Keratinocyte (primary cell): Measurements from ENCODE around the gene AADACL3. TPM values are rescaled to one million over a fixed set of nuclear protein-coding genes. Genes with fewer than 3 reads are reported as not detected.

Experiments
- DNase-seq: peaks from one replicate; pipeline ENCODE4 v3.0.0-alpha.2; 2011; ENCODE audit warnings: low read depth, missing footprints, low spot score
- FAIRE-seq: peaks from 2 replicates; lab custom pipeline; 2011; peaks lifted over from hg19 to GRCh38; lab: Jason Lieb, UNC
- H2AFZ ChIP-seq: 2 replicates; pipeline ENCODE4 v1.6.0; 2012; ENCODE audit warnings: low read length, control low read depth, inconsistent platforms; ENCODE audit not compliant: control insufficient read depth
- H3K27ac ChIP-seq: 2 replicates; pipeline ENCODE4 v1.5.1; 2011; ENCODE audit warnings: low read length; ENCODE audit not compliant: control insufficient read depth, insufficient read depth
- H3K27me3 ChIP-seq: 3 replicates; pipeline ENCODE4 v1.6.0; 2011; ENCODE audit warnings: low read length; ENCODE audit not compliant: control insufficient read depth, insufficient read depth; ENCODE audit errors: extremely low read depth
- H3K36me3 ChIP-seq, 2 experiments: 2 replicates in 1 of 2; 3 replicates in 1 of 2; pipeline ENCODE4 v1.5.1; 2011; ENCODE audit warnings: low read length in 2 of 2, mild to moderate bottlenecking in 1 of 2; ENCODE audit not compliant: control insufficient read depth in 2 of 2, insufficient read depth in 2 of 2; ENCODE audit errors: extremely low read depth in 1 of 2
- H3K4me1 ChIP-seq: 3 replicates; pipeline ENCODE4 v1.5.1; 2011; ENCODE audit warnings: low read length; ENCODE audit not compliant: control insufficient read depth, insufficient read depth; ENCODE audit errors: extremely low read depth
- H3K4me2 ChIP-seq: 3 replicates; pipeline ENCODE4 v1.6.0; 2011; ENCODE audit warnings: low read depth, low read length; ENCODE audit not compliant: control insufficient read depth, insufficient read depth; ENCODE audit errors: extremely low read depth
- H3K4me3 ChIP-seq, 3 experiments: fragments of 200-600 bp in 1 of 3; sonication (generic) in 1 of 3; 2 replicates in 2 of 3; 3 replicates in 1 of 3; pipeline ENCODE4 v1.5.1; 2011 to 2016; ENCODE audit warnings: low read length in 3 of 3, mild to moderate bottlenecking in 3 of 3, control low read depth in 2 of 3, inconsistent platforms in 1 of 3, low read depth in 1 of 3, mixed read lengths in 1 of 3, mixed run types in 1 of 3, moderate library complexity in 1 of 3; ENCODE audit not compliant: control insufficient read depth in 2 of 3, insufficient read depth in 2 of 3; ENCODE audit errors: extremely low read depth in 1 of 3
- H3K79me2 ChIP-seq: 2 replicates; pipeline ENCODE4 v1.6.0; 2012; ENCODE audit warnings: low read length; ENCODE audit not compliant: control insufficient read depth, insufficient read depth
- H3K9ac ChIP-seq: 3 replicates; pipeline ENCODE4 v1.6.0; 2011; ENCODE audit warnings: low read length; ENCODE audit not compliant: control insufficient read depth, insufficient read depth; ENCODE audit errors: extremely low read depth
- H3K9me1 ChIP-seq: 3 replicates; pipeline ENCODE4 v1.6.0; 2011; ENCODE audit warnings: low read length; ENCODE audit not compliant: control insufficient read depth, insufficient read depth; ENCODE audit errors: extremely low read depth
- H3K9me3 ChIP-seq: 2 replicates; pipeline ENCODE4 v1.5.1; 2012; ENCODE audit warnings: low read depth, low read length; ENCODE audit not compliant: control insufficient read depth
- H4K20me1 ChIP-seq: 3 replicates; pipeline ENCODE4 v1.6.0; 2011; ENCODE audit warnings: low read length; ENCODE audit not compliant: control insufficient read depth, insufficient read depth; ENCODE audit errors: extremely low read depth
- EZH2 ChIP-seq: IDR thresholded peaks from one replicate; pipeline ENCODE4 v1.6.1; 2012; ENCODE audit warnings: inconsistent platforms, mild to moderate bottlenecking, low read length, moderate library complexity
- dilution Hi-C: fragments of 300-500 bp; cut with MboI; formaldehyde crosslinking; loops from one replicate; pipeline ENCODE4 v1.7.0; 2020; ENCODE audit warnings: low sequenced_read_pairs; ENCODE audit not compliant: extremely low pct_ligation_motif_present
- polyA plus RNA-seq, 5 experiments: library from polyadenylated mRNA; depleted of rRNA in 3 of 5; stranded (reverse) in 3 of 5; stranded (forward) in 1 of 5; unstranded in 1 of 5; fragments of >200 nt; gene quantifications; 1 replicate in 1 of 5; 2 replicates in 3 of 5; 3 replicates in 1 of 5; pipeline versions ENCODE4 v1.2.1 to v1.2.3, GENCODE V29; 2011 to 2012; ENCODE audit warnings: missing spikeins in 2 of 5, low read depth in 1 of 5, low replicate concordance in 1 of 5
- TF ChIP-seq, protein P1 (sequence below), 3 experiments: IDR thresholded peaks in 1 of 3; conservative IDR thresholded peaks in 1 of 3; optimal IDR thresholded peaks in 1 of 3; 2 replicates in 2 of 3; 3 replicates in 1 of 3; pipeline versions ENCODE3 to v1.5.1; 2011; ENCODE audit warnings: low read length in 3 of 3, mild to moderate bottlenecking in 3 of 3, moderate library complexity in 2 of 3, control low read depth in 1 of 3, inconsistent platforms in 1 of 3; ENCODE audit not compliant: insufficient read depth in 2 of 3; ENCODE audit errors: extremely low read depth in 1 of 3

The AADACL3 gene
- polyA plus RNA-seq, 1 donor (not counting 4 experiments of a cell fraction or from before 2014, with no cell fraction given): 0.03 TPM

DNA sequence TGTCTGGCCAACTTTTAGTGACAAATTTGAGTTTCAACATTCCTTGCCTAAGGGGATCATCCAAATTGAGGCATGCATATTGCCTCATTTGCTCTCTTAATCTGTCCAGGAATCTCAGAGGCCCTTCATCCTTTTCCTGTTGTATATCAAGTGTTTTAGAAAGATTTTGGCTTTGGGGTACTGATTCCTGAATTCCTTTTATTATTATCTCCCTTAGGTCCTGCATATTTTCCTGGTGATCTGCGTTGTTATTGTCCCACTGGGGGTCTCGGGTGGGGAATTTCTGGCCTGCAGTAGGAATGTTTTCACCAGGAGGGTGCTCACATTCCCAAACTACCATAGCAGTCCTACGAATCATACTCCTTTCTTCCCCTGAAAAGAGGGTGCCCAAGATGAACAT, 4.4 kb upstream of the AADACL3 start:
- no peaks in the 10 kb centered on the region for H3K79me2 ChIP-seq
- H3K27me3 ChIP-seq: no peaks in the 10 kb centered on the region
- no peak overlapping the region for H3K27ac ChIP-seq
- no peak for FAIRE-seq
- dilution Hi-C loops: no loop called here
- H3K4me2 ChIP-seq: no peak overlapping the region
- no peaks in the 10 kb centered on the region for H4K20me1 ChIP-seq
- TF ChIP-seq EZH2: no peak
- TF ChIP-seq, protein P1, sequence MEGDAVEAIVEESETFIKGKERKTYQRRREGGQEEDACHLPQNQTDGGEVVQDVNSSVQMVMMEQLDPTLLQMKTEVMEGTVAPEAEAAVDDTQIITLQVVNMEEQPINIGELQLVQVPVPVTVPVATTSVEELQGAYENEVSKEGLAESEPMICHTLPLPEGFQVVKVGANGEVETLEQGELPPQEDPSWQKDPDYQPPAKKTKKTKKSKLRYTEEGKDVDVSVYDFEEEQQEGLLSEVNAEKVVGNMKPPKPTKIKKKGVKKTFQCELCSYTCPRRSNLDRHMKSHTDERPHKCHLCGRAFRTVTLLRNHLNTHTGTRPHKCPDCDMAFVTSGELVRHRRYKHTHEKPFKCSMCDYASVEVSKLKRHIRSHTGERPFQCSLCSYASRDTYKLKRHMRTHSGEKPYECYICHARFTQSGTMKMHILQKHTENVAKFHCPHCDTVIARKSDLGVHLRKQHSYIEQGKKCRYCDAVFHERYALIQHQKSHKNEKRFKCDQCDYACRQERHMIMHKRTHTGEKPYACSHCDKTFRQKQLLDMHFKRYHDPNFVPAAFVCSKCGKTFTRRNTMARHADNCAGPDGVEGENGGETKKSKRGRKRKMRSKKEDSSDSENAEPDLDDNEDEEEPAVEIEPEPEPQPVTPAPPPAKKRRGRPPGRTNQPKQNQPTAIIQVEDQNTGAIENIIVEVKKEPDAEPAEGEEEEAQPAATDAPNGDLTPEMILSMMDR (optimal IDR thresholded peaks at IDR 0.05 in 1 of 3, IDR thresholded peaks at IDR 0.05 in 1 of 3, conservative IDR thresholded peaks at IDR 0.05 in 1 of 3; ENCODE audit: extremely low read depth in 1 of 3, insufficient read depth in 2 of 3, low read length in 3 of 3): no peak
- H3K9me1 ChIP-seq: no peaks in the 10 kb centered on the region
- DNase-seq: no peak
- H3K4me1 ChIP-seq: peaks cover 8% of the 10 kb centered on the region
- no peak overlapping the region for H3K4me3 ChIP-seq
- H2AFZ ChIP-seq: no peak overlapping the region
- no peaks in the 10 kb centered on the region for H3K36me3 ChIP-seq
- no peaks in the 10 kb centered on the region for H3K9me3 ChIP-seq
- H3K9ac ChIP-seq: no peak overlapping the region

DNA sequence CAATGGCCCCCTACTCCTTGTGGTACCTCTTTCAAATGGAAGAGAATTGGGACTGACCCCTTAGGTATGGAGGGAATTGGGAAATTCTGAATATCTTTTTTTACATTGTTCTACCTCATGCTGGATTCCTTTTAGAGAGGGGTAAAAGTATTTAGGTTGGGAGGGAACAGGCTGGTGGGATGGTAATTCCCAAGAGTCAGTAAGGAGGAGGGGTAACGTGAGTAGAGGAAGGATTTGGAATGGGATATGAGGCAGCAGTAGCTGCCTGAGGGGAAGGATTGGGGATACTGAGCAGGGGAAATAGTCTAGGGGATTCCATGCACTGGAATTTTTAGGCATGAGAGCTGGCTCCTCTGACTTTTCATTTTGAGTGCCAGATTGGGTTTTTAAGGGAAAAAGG, 3.8 kb upstream of the AADACL3 start:
- H3K27ac ChIP-seq: no peak overlapping the region
- no peaks in the 10 kb centered on the region for H3K36me3 ChIP-seq
- H3K4me2 ChIP-seq: no peak overlapping the region
- H3K27me3 ChIP-seq: no peaks in the 10 kb centered on the region
- dilution Hi-C loops: no loop called here
- no peaks in the 10 kb centered on the region for H3K9me1 ChIP-seq
- H2AFZ ChIP-seq: no peak overlapping the region
- H4K20me1 ChIP-seq: no peaks in the 10 kb centered on the region
- TF ChIP-seq, protein P1 (optimal IDR thresholded peaks at IDR 0.05 in 1 of 3, IDR thresholded peaks at IDR 0.05 in 1 of 3, conservative IDR thresholded peaks at IDR 0.05 in 1 of 3; ENCODE audit: extremely low read depth in 1 of 3, insufficient read depth in 2 of 3, low read length in 3 of 3): no peak
- TF ChIP-seq EZH2: no peak
- FAIRE-seq (no peak), DNase-seq (no peak)
- peaks cover 8% of the 10 kb centered on the region for H3K4me1 ChIP-seq
- H3K9me3 ChIP-seq: no peaks in the 10 kb centered on the region
- H3K9ac ChIP-seq: no peak overlapping the region
- H3K79me2 ChIP-seq: no peaks in the 10 kb centered on the region
- no peak overlapping the region for H3K4me3 ChIP-seq
